Fibroblast of mammary gland (primary cell): ENCODE data around the gene NEMP2.
A peak's percentile ranks its signal among the peaks of the same experiment; 100 is the strongest.

Source experiments
- DNase-seq: peaks from one replicate; pipeline ENCODE4 v3.0.0-alpha.2; 2010; ENCODE audit warnings: low read depth
- H3K4me3 ChIP-seq: 2 replicates; pipeline ENCODE4 v1.5.1; 2011; ENCODE audit warnings: low read depth, mild to moderate bottlenecking, low read length, moderate library complexity; ENCODE audit not compliant: control insufficient read depth
- CTCF ChIP-seq: conservative IDR thresholded peaks from 2 replicates; pipeline ENCODE4 v1.5.1; 2011; ENCODE audit warnings: low read depth, low read length, inconsistent platforms; ENCODE audit not compliant: control insufficient read depth, insufficient read depth

Gene NEMP2

GRCh38 chr2:190533968-190534309 lies 583 bp downstream of the NEMP2 start:
- H3K4me3 ChIP-seq: peak overlapping the region; percentile 66
- TF ChIP-seq CTCF: no peak
- DNase-seq: no peak

- TF ChIP-seq CTCF: no peak
- DNase-seq: peak; percentile 20
- H3K4me3 ChIP-seq: peak overlapping the region; percentile 66
Measured at GRCh38 chr2:190533175-190533967, 1.2 kb downstream of the NEMP2 start.

GRCh38 chr2:190532581-190532980 lies 1.9 kb downstream of the NEMP2 start:
- no peak overlapping the region for H3K4me3 ChIP-seq
- no peak for DNase-seq
- TF ChIP-seq CTCF: no peak

GRCh38 chr2:190530248-190530900 lies 4.1 kb downstream of the NEMP2 start:
- TF ChIP-seq CTCF: no peak
- DNase-seq: peak; percentile 30
- no peak overlapping the region for H3K4me3 ChIP-seq

GRCh38 chr2:190529486-190530247 lies 4.9 kb downstream of the NEMP2 start:
- no peak overlapping the region for H3K4me3 ChIP-seq
- TF ChIP-seq CTCF: no peak
- DNase-seq: no peak

GRCh38 chr2:190528521-190529001 lies 6.0 kb downstream of the NEMP2 start:
- TF ChIP-seq CTCF: no peak
- no peak overlapping the region for H3K4me3 ChIP-seq
- peak; percentile 75 for DNase-seq
